HG03280 (cell line): ENCODE measurements around the gene PLTP.
"Not testable (repeated sequence)": the region's sequence is repeated elsewhere in the genome, so short reads cannot be mapped to it uniquely, and the experiment has no call there.

Experiments
- ATAC-seq: cut with Tn5 transposase; IDR thresholded peaks from one replicate; pipeline ENCODE4 v1.9.1; 2021; ENCODE audit warnings: mild to moderate bottlenecking, moderate library complexity; ENCODE audit not compliant: unreplicated experiment

Gene PLTP, protein sequence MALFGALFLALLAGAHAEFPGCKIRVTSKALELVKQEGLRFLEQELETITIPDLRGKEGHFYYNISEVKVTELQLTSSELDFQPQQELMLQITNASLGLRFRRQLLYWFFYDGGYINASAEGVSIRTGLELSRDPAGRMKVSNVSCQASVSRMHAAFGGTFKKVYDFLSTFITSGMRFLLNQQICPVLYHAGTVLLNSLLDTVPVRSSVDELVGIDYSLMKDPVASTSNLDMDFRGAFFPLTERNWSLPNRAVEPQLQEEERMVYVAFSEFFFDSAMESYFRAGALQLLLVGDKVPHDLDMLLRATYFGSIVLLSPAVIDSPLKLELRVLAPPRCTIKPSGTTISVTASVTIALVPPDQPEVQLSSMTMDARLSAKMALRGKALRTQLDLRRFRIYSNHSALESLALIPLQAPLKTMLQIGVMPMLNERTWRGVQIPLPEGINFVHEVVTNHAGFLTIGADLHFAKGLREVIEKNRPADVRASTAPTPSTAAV

GRCh38 chr20:45911486-45912343 is at the start of gene PLTP:
TSS of gene PLTP (minus strand) at chr20:45912155. CDS start at chr20:45911452, 703 bp downstream.
- no peak for ATAC-seq

DNA sequence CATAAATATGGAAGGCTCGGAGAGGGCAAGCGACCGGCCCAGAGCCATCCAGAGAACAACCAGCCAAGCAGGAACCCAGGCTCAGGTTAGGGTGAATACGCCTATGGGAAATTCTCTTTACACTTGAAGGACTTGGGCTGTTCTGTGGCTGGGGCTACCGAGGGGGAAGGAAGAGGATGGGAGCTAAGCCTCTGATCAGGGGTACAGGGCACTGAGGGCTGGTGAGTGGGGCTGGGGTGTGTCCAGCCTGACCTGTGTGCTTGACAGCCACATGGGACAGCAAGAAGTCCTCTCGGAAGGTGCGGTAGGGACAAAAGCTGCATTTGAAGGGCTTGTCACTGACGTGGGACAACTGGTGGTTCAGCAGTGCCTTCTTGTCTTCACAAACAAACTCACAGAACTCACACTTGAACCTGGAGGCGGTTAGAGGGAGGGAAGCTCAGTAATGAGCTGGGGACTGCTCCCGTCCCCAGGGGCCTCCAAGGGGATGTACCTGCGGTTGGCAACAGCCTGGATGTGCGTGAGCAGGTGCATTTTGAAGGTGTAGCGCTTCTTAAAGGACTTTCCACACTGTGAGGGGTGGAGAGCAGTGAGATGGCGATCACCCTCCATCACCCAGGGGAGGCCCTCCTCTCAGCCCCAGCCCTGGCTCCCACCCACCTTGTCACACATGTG is 48.1 kb upstream of the PLTP start:
- no peak for ATAC-seq

DNA sequence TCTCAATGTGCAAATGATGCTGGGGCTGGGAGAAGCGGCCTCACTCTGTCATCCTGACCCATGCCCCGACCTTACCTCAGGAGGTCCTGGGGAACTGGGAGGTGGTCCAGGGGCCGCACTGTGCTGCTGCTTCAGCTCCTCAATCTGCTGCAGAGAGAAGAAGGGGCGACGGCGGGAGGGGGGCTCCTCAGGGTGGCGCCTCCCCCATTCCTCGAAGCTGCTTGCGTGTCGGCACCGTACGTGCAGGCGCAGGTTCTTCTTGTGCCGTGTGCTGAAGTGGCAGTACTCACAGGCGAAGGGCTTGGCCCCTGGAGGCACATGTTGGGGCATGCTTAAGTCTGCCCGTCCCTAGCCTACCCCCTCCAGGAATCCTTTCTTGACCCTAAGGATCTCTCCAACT is 47.2 kb upstream of the PLTP start:
- no peak for ATAC-seq

DNA sequence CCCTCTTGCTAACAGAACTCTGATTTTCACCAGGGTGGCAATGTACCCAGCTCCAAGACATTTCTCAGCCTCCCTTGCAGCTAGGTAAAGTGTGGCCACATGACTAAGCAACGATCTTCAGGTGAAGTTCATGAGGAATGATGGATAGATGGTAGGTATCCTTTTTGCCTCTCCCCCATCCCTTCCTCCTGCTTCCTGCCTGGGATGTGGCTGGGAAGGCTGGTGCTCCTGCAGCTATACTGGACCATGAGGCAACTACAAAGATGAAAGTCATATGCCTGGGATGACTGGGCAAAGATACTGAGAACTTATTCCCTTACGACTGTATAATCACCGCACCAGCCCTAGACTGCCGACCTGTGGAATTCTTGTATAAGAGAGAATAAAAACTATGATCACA is 46.6 kb upstream of the PLTP start:
- no peak for ATAC-seq

DNA sequence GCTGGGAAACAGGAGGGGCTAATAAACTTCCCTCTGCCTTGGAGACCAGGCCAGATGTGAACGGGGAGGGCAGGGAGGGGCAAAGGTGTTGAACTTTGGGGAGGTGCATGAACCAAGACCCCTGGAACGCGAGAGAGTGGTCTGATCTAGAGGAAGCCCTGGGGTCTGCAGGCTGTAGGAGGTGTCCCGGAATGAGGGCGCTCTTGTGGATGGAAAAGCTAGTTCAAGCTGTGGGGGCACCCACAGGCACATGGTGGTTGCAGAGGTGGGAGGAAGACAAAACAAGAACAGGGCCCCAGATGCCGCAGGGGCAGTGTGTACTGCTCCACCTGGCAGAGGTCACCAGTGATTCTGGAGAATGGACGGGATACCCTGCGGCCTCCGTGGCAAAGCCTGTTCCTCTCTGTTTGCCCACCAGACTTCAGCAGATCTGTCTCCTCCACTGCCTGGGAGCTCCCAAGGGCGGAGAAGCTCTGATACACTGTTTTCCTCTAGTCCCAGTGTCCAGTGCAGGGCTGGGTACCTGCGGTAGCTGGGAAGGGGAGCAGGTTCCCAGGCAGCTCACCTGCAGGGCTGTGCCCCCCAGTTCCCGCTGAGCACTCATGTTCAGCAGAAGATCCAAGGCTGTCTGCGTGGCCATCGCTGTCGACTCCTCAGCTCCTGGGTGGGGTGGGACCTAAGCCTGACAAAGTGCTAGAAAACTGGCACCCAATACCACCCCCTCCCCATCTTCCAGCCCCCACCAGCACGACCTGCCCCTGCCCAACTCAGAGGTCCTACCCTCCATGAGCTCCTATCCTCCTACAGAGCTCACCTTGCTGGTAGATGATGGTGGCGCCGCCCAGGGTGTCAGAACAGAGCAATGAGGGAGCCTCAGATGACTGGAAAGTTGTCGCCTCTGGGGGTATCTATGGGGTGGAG is 45.3 kb upstream of the PLTP start:
- no peak for ATAC-seq

DNA sequence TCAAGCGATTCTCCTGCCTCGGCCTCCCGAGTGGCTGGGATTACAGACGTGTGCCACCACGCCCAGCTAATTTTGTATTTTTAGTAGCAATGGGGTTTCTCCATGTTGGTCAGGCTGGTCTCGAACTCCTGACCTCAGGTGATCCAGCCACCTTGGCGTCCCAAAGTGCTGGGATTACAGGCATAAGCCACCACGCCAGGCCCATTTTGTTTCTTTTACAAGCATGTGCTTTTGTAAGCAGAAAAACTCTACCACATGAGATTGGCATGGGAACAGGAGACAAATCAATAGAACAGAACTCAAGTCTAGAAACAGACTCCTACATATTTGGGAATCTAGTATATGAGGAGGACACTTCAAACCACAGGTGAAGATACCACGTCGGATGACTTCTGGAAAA is 44.4 kb upstream of the PLTP start:
- ATAC-seq = not testable (repeated sequence)

DNA sequence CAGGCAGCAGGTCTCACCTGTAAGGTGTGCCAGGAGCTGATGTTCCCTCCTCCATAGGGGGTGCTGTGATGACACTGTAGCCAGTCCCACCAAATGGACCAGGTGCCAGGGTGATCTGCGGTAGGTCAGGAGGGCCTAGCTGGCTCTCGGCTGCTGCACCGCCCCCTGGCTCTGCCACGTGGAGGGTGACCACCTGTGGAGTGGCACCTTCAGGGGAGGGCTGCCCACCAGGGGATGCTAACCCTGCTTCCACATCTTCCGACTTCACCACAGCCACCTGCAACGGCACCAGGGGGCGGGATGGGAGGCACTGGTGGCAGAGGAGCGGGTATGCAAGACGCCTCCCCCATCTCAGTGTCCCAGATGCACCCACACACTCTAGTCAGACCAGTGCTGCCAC is 41.7 kb upstream of the PLTP start:
- no peak for ATAC-seq

DNA sequence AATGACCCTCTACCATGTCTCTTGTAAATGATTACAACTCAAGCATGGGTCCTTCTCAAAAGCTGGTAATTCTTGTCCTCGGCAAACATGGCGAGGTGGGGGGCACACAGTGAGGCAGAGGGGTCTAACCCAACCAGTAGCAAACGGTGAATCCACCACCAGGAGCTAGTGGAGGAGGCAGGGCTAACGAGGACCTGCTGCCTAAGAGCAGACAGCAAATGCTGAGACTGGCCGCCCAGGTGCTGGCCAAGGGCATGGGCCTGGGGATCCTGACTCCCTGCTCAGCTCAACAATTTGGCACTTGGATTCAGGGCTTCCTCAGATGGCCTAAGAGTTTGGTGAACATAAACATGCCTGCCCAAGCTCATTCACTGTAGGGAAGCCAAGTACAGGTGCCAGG is 40.9 kb upstream of the PLTP start:
- no peak for ATAC-seq

GRCh38 chr20:45951925-45952834 is 40.2 kb upstream of the PLTP start:
- ATAC-seq = no peak

DNA sequence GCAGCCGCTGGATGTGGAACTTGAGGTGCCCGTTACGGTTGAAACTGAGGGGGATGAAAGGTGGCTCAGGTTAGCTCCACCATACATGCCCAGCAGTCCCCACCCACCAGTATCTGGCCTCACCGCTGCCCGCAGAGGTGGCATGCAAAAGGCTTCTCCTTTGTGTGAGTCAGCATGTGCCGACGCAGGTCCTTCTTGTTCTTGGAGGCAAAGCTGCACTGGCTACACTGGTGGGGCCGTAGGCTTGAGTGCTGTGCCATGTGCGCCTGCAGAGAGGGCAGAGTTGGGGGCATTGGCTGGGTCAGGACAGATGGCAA is 38.3 kb upstream of the PLTP start:
- ATAC-seq = no peak

DNA sequence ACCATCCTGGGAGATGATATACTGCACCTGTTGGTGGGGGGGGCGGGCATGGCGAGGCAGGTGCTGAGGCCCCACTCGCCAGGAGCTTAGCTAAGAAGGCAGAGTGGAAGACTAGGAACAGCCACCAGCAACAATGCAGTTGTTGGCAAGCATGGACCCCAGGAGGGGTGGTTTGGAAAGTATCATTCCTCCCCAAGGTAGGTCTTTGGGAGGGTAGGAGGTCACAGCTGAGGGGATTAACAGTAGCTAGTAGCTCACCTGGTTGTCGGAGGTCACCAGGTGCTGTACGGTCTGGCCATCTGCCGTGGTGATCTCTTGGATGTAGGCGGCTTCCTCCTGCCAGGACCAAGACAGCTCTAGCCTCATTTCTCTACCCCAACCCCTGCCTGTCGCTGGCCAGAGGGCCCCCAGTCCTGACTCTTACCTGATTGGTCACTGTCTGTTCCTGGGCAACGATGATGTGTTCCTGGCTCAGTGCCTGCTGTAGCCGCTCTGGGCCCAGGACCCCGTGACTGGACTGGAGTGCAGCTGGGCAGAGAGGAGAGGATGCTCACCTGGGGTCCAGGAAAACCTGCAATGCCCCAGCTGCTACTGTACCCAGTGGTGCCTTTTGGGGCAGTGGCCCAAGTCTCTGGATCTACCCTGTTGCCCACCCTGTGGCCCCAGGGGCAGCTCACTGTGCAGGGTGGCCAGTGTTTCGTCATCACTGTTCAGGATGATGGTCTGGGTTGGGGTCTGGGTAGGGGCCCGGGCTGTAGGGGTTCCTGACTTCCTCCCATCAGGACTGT is 37.8 kb upstream of the PLTP start:
- ATAC-seq = no peak

- no peak for ATAC-seq
These were observed 37.0 kb upstream of the PLTP start for GRCh38 chr20:45948742-45949541.

GRCh38 chr20:45948261-45948733 is 36.3 kb upstream of the PLTP start:
- ATAC-seq = no peak

DNA sequence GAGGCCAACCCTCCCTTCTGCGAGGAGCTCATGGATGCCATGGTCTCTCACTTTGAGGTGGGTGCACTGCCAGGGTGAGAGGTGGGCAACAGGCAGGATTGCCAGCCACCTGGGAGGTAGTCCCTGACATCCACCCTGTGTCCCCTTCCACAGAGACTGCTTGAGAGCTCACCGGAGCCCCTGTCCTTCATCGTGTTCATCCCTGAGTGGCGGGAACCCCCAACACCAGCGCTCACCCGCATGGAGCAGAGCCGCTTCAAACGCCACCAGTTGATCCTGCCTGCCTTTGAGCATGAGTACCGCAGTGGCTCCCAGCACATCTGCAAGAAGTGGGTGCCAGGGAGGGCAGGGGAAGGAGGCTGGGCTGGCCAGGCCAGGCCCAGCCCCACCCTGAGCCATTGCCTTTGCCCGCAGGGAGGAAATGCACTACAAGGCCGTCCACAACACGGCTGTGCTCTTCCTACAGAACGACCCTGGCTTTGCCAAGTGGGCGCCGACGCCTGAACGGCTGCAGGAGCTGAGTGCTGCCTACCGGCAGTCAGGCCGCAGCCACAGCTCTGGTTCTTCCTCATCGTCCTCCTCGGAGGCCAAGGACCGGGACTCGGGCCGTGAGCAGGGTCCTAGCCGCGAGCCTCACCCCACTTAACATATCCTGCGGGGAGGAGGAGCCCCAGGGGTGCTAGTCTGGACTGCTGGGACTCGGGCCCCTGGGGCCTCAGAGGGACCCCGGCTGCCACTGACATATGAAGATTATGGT is 35.3 kb upstream of the PLTP start:
- ATAC-seq = no peak

GRCh38 chr20:45946149-45946970 is 34.4 kb upstream of the PLTP start:
- no peak for ATAC-seq

- no peak for ATAC-seq
These were observed 33.8 kb upstream of the PLTP start for GRCh38 chr20:45945678-45946148.
